ENCODE results near the gene NHSL2. TPM values are rescaled to one million over a fixed set of nuclear protein-coding genes. Genes with fewer than 3 reads are reported as not detected.

Gene NHSL2
- total RNA-seq, 1 donor from 2014 or later, result 13.0 TPM

- TF ChIP-seq, protein P1, sequence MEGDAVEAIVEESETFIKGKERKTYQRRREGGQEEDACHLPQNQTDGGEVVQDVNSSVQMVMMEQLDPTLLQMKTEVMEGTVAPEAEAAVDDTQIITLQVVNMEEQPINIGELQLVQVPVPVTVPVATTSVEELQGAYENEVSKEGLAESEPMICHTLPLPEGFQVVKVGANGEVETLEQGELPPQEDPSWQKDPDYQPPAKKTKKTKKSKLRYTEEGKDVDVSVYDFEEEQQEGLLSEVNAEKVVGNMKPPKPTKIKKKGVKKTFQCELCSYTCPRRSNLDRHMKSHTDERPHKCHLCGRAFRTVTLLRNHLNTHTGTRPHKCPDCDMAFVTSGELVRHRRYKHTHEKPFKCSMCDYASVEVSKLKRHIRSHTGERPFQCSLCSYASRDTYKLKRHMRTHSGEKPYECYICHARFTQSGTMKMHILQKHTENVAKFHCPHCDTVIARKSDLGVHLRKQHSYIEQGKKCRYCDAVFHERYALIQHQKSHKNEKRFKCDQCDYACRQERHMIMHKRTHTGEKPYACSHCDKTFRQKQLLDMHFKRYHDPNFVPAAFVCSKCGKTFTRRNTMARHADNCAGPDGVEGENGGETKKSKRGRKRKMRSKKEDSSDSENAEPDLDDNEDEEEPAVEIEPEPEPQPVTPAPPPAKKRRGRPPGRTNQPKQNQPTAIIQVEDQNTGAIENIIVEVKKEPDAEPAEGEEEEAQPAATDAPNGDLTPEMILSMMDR (IDR thresholded peaks at IDR 0.05; ENCODE audit: insufficient read depth, low read depth, low read length), result no peak
- no peak for TF ChIP-seq EZH2 (IDR thresholded peaks at IDR 0.05; ENCODE audit: insufficient read depth, low read length)
- Mint-ChIP-seq H3K36me3 (ENCODE audit: low read depth, unreplicated experiment) (peaks cover 4% of the 10 kb centered on the region), H3K27me3 (ENCODE audit: low read depth, unreplicated experiment) (no peaks in the 10 kb centered on the region), H3K27ac (ENCODE audit: unreplicated experiment) (no peak overlapping the region), H3K9me3 (ENCODE audit: unreplicated experiment) (no peaks in the 10 kb centered on the region), H3K4me1 (ENCODE audit: low read depth, unreplicated experiment) (peaks cover 15% of the 10 kb centered on the region), H3K4me3 (ENCODE audit: unreplicated experiment) (no peak overlapping the region)
- no peak overlapping the region for H3K27ac ChIP-seq (ENCODE audit: low read depth, low read length)
- H3K9me3 ChIP-seq (ENCODE audit: insufficient read depth, low read depth, low read length), result no peaks in the 10 kb centered on the region
- H3K4me3 ChIP-seq (ENCODE audit: insufficient read depth, low read depth, low read length), result no peak overlapping the region
- no peaks in the 10 kb centered on the region for H4K20me1 ChIP-seq (ENCODE audit: insufficient read depth, low read length)
- H3K36me3 ChIP-seq (ENCODE audit: insufficient read depth, low read length), result no peaks in the 10 kb centered on the region
- no peaks in the 10 kb centered on the region for H3K79me2 ChIP-seq (ENCODE audit: insufficient read depth, low read length)
- no peaks in the 10 kb centered on the region for H3K27me3 ChIP-seq (ENCODE audit: insufficient read depth, low read length)
- peak; percentile 36 for DNase-seq (ENCODE audit: low read depth)
- H2AFZ ChIP-seq (ENCODE audit: low read depth, low read length), result peak overlapping the region; percentile 26
- peaks cover 10% of the 10 kb centered on the region for H3K4me1 ChIP-seq (ENCODE audit: insufficient read depth, low read length)
- peak overlapping the region; percentile 48 for H3K4me2 ChIP-seq (ENCODE audit: low read length)
- peak; percentile 98 for FAIRE-seq
- H3K9ac ChIP-seq (ENCODE audit: low read length), result no peak overlapping the region
Measured at GRCh38 chrX:72052415-72053090, 141.9 kb downstream of the NHSL2 start.

- no peak for DNase-seq (ENCODE audit: low read depth)
- H3K27me3 Mint-ChIP-seq (ENCODE audit: low read depth, unreplicated experiment), result no peaks in the 10 kb centered on the region
- no peak overlapping the region for H3K9ac ChIP-seq (ENCODE audit: low read length)
- no peak overlapping the region for H3K4me3 ChIP-seq (ENCODE audit: insufficient read depth, low read depth, low read length)
- no peak overlapping the region for H3K4me3 Mint-ChIP-seq (ENCODE audit: unreplicated experiment)
- H3K27ac ChIP-seq (ENCODE audit: low read depth, low read length), result no peak overlapping the region
- TF ChIP-seq, protein P1 (IDR thresholded peaks at IDR 0.05; ENCODE audit: insufficient read depth, low read depth, low read length), result no peak
- TF ChIP-seq EZH2 (IDR thresholded peaks at IDR 0.05; ENCODE audit: insufficient read depth, low read length), result no peak
- peaks cover 10% of the 10 kb centered on the region for H3K4me1 ChIP-seq (ENCODE audit: insufficient read depth, low read length)
- FAIRE-seq, result no peak
- H2AFZ ChIP-seq (ENCODE audit: low read depth, low read length), result no peak overlapping the region
- H3K36me3 ChIP-seq (ENCODE audit: insufficient read depth, low read length), result no peaks in the 10 kb centered on the region
- H3K36me3 Mint-ChIP-seq (ENCODE audit: low read depth, unreplicated experiment), result peaks cover 4% of the 10 kb centered on the region
- H3K79me2 ChIP-seq (ENCODE audit: insufficient read depth, low read length), result no peaks in the 10 kb centered on the region
- H3K4me1 Mint-ChIP-seq (ENCODE audit: low read depth, unreplicated experiment), result peaks cover 15% of the 10 kb centered on the region
- no peaks in the 10 kb centered on the region for H4K20me1 ChIP-seq (ENCODE audit: insufficient read depth, low read length)
- no peaks in the 10 kb centered on the region for H3K9me3 ChIP-seq (ENCODE audit: insufficient read depth, low read depth, low read length)
- no peak overlapping the region for H3K4me2 ChIP-seq (ENCODE audit: low read length)
- no peak overlapping the region for H3K27ac Mint-ChIP-seq (ENCODE audit: unreplicated experiment)
- no peaks in the 10 kb centered on the region for H3K27me3 ChIP-seq (ENCODE audit: insufficient read depth, low read length)
- H3K9me3 Mint-ChIP-seq (ENCODE audit: unreplicated experiment), result no peaks in the 10 kb centered on the region
Measured at GRCh38 chrX:72053508-72053907, 142.9 kb downstream of the NHSL2 start.

GRCh38 chrX:72054779-72055489 lies 144.3 kb downstream of the NHSL2 start:
- no peak overlapping the region for H3K4me3 Mint-ChIP-seq (ENCODE audit: unreplicated experiment)
- H3K27ac ChIP-seq (ENCODE audit: low read depth, low read length), result no peak overlapping the region
- peaks cover 2% of the 10 kb centered on the region for H3K36me3 Mint-ChIP-seq (ENCODE audit: low read depth, unreplicated experiment)
- no peak for DNase-seq (ENCODE audit: low read depth)
- H3K36me3 ChIP-seq (ENCODE audit: insufficient read depth, low read length), result no peaks in the 10 kb centered on the region
- H3K9me3 Mint-ChIP-seq (ENCODE audit: unreplicated experiment), result no peaks in the 10 kb centered on the region
- no peak overlapping the region for H3K9ac ChIP-seq (ENCODE audit: low read length)
- no peaks in the 10 kb centered on the region for H3K9me3 ChIP-seq (ENCODE audit: insufficient read depth, low read depth, low read length)
- no peaks in the 10 kb centered on the region for H4K20me1 ChIP-seq (ENCODE audit: insufficient read depth, low read length)
- H3K4me1 Mint-ChIP-seq (ENCODE audit: low read depth, unreplicated experiment), result peaks cover 15% of the 10 kb centered on the region
- H3K27me3 Mint-ChIP-seq (ENCODE audit: low read depth, unreplicated experiment), result no peaks in the 10 kb centered on the region
- no peak overlapping the region for H3K4me3 ChIP-seq (ENCODE audit: insufficient read depth, low read depth, low read length)
- no peaks in the 10 kb centered on the region for H3K79me2 ChIP-seq (ENCODE audit: insufficient read depth, low read length)
- no peak overlapping the region for H2AFZ ChIP-seq (ENCODE audit: low read depth, low read length)
- TF ChIP-seq, protein P1 (IDR thresholded peaks at IDR 0.05; ENCODE audit: insufficient read depth, low read depth, low read length), result no peak
- no peak for TF ChIP-seq EZH2 (IDR thresholded peaks at IDR 0.05; ENCODE audit: insufficient read depth, low read length)
- H3K4me1 ChIP-seq (ENCODE audit: insufficient read depth, low read length), result peaks cover 10% of the 10 kb centered on the region
- no peak overlapping the region for H3K4me2 ChIP-seq (ENCODE audit: low read length)
- no peak overlapping the region for H3K27ac Mint-ChIP-seq (ENCODE audit: unreplicated experiment)
- H3K27me3 ChIP-seq (ENCODE audit: insufficient read depth, low read length), result no peaks in the 10 kb centered on the region
- FAIRE-seq, result no peak
